DOHH2 (cell line): ENCODE results near the gene TUBA8.

Experiments
- CTCF ChIP-seq: fragments of 200-600 bp; sonication (generic); IDR thresholded peaks from one replicate; pipeline ENCODE4 v1.5.1; 2014; ENCODE audit warnings: antibody characterized with exemption, mild to moderate bottlenecking, low read depth, low read length; ENCODE audit not compliant: poor library complexity, severe bottlenecking
- EZH2phosphoT487 ChIP-seq: fragments of 200-600 bp; sonication (generic); IDR thresholded peaks from 2 replicates; pipeline ENCODE4 v1.6.1; 2017; ENCODE audit warnings: borderline replicate concordance, mild to moderate bottlenecking, antibody characterized with exemption, low read length, moderate library complexity, mixed read lengths

GRCh38 chr22:18065256-18065655 is 45.4 kb upstream of the TUBA8 start:
- peak; percentile 26 for TF ChIP-seq CTCF
- TF ChIP-seq EZH2phosphoT487 = no peak
